GM18951 (cell line): ENCODE measurements around the gene RIN3.

ENCODE experiments used
- POLR2A ChIP-seq: IDR thresholded peaks from 4 replicates; pipeline ENCODE4 v1.6.1; 2011; ENCODE audit warnings: mild to moderate bottlenecking; ENCODE audit not compliant: insufficient read length, insufficient read depth; ENCODE audit errors: extremely low read depth
- in situ Hi-C: fragments of 300-500 bp; cut with MboI; formaldehyde crosslinking; loops from one replicate; pipeline ENCODE4 v1.12.0; 2022; ENCODE audit warnings: low sequenced_read_pairs, mixed read lengths, inconsistent platforms; ENCODE audit not compliant: unreplicated experiment

The RIN3 gene

GRCh38 chr14:92490239-92490959 lies 23.2 kb upstream of the RIN3 start:
- no peak for TF ChIP-seq POLR2A
- in situ Hi-C loops = no loop called here

GRCh38 chr14:92491782-92492181 lies 21.8 kb upstream of the RIN3 start:
- no peak for TF ChIP-seq POLR2A
- in situ Hi-C loops = no loop called here

- in situ Hi-C loops = no loop called here
- no peak for TF ChIP-seq POLR2A
Measured at GRCh38 chr14:92492258-92492657, 21.3 kb upstream of the RIN3 start.

GRCh38 chr14:92493024-92493423 lies 20.6 kb upstream of the RIN3 start:
- in situ Hi-C loops = no loop called here
- TF ChIP-seq POLR2A = no peak

- no peak for TF ChIP-seq POLR2A
- in situ Hi-C loops = no loop called here
Measured at GRCh38 chr14:92493492-92493891, 20.1 kb upstream of the RIN3 start.

GRCh38 chr14:92494512-92494911 lies 19.1 kb upstream of the RIN3 start:
- no peak for TF ChIP-seq POLR2A
- in situ Hi-C loops = no loop called here

- no peak for TF ChIP-seq POLR2A
- in situ Hi-C loops = no loop called here
Measured at GRCh38 chr14:92495027-92495426, 18.6 kb upstream of the RIN3 start.

GRCh38 chr14:92496191-92496857 lies 17.3 kb upstream of the RIN3 start:
- in situ Hi-C loops = no loop called here
- TF ChIP-seq POLR2A = no peak

GRCh38 chr14:92497391-92497790 lies 16.2 kb upstream of the RIN3 start:
- in situ Hi-C loops = no loop called here
- TF ChIP-seq POLR2A = no peak

- TF ChIP-seq POLR2A = no peak
- in situ Hi-C loops = no loop called here
Measured at GRCh38 chr14:92499234-92499633, 14.3 kb upstream of the RIN3 start.

- TF ChIP-seq POLR2A = no peak
- in situ Hi-C loops = no loop called here
Measured at GRCh38 chr14:92500491-92500941, 13.1 kb upstream of the RIN3 start.

- in situ Hi-C loops = no loop called here
- TF ChIP-seq POLR2A = no peak
Measured at GRCh38 chr14:92501891-92502351, 11.7 kb upstream of the RIN3 start.

- no peak for TF ChIP-seq POLR2A
- in situ Hi-C loops = no loop called here
Measured at GRCh38 chr14:92502541-92503286, 10.9 kb upstream of the RIN3 start.

- in situ Hi-C loops = no loop called here
- TF ChIP-seq POLR2A = no peak
Measured at GRCh38 chr14:92503756-92504491, 9.7 kb upstream of the RIN3 start.
